Keratinocyte (primary cell): ENCODE results near the gene TCEAL8.

Experiments used
- EZH2 ChIP-seq: IDR thresholded peaks from one replicate; pipeline ENCODE4 v1.6.1; 2012; ENCODE audit warnings: inconsistent platforms, mild to moderate bottlenecking, low read length, moderate library complexity
- TF ChIP-seq, protein P1 (sequence below), 3 experiments: IDR thresholded peaks in 1 of 3; conservative IDR thresholded peaks in 1 of 3; optimal IDR thresholded peaks in 1 of 3; 2 replicates in 2 of 3; 3 replicates in 1 of 3; pipeline versions ENCODE3 to v1.5.1; 2011; ENCODE audit warnings: low read length in 3 of 3, mild to moderate bottlenecking in 3 of 3, moderate library complexity in 2 of 3, control low read depth in 1 of 3, inconsistent platforms in 1 of 3; ENCODE audit not compliant: insufficient read depth in 2 of 3; ENCODE audit errors: extremely low read depth in 1 of 3

DNA sequence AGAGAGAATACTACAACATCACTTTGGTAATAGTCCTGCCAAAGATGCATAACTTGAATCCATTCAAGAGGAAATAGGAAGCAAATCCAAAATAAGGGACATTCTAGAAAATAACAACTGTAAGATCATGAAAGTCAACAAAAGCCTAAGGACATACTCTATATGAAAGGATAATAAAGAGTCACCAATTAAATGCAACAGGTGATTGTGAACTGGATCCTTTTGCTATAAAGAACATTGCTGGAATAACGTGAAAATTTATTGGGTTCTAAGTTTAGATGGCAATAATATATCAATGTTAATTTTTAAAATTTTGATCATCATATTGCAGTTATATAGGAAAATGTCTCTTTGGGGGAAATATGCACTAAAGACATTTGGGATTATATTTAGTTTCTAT lies 20.1 kb downstream of the TCEAL8 start:
- TF ChIP-seq, protein P1, sequence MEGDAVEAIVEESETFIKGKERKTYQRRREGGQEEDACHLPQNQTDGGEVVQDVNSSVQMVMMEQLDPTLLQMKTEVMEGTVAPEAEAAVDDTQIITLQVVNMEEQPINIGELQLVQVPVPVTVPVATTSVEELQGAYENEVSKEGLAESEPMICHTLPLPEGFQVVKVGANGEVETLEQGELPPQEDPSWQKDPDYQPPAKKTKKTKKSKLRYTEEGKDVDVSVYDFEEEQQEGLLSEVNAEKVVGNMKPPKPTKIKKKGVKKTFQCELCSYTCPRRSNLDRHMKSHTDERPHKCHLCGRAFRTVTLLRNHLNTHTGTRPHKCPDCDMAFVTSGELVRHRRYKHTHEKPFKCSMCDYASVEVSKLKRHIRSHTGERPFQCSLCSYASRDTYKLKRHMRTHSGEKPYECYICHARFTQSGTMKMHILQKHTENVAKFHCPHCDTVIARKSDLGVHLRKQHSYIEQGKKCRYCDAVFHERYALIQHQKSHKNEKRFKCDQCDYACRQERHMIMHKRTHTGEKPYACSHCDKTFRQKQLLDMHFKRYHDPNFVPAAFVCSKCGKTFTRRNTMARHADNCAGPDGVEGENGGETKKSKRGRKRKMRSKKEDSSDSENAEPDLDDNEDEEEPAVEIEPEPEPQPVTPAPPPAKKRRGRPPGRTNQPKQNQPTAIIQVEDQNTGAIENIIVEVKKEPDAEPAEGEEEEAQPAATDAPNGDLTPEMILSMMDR (optimal IDR thresholded peaks at IDR 0.05 in 1 of 3, IDR thresholded peaks at IDR 0.05 in 1 of 3, conservative IDR thresholded peaks at IDR 0.05 in 1 of 3; ENCODE audit: extremely low read depth in 1 of 3, insufficient read depth in 2 of 3, low read length in 3 of 3), result no peak
- no peak for TF ChIP-seq EZH2
